Skeletal muscle tissue (tissue), 4 donors: ENCODE measurements around the gene ATOX1. TPM values are rescaled to one million over a fixed set of nuclear protein-coding genes. Genes with fewer than 3 reads are reported as not detected.

Experiments
- H3K27ac ChIP-seq: one replicate; pipeline ENCODE4 v1.7.0; 2013; ENCODE audit warnings: mild to moderate bottlenecking, low read depth, low read length, inconsistent platforms
- H3K27me3 ChIP-seq, 3 donors: one replicate each; pipeline ENCODE4 v1.7.0; 2013; ENCODE audit warnings: low read length in 3 of 3; ENCODE audit not compliant: control insufficient read depth in 3 of 3, insufficient read depth in 3 of 3
- H3K36me3 ChIP-seq, 3 donors: one replicate each; pipeline ENCODE4 v1.7.0; 2013; ENCODE audit warnings: low read length in 3 of 3; ENCODE audit not compliant: control insufficient read depth in 3 of 3, insufficient read depth in 3 of 3
- H3K4me1 ChIP-seq, 3 donors: one replicate each; pipeline ENCODE4 v1.7.0; 2013; ENCODE audit warnings: low read length in 3 of 3, mild to moderate bottlenecking in 3 of 3; ENCODE audit not compliant: control insufficient read depth in 3 of 3, insufficient read depth in 3 of 3
- H3K4me3 ChIP-seq, 3 donors: one replicate each; pipeline ENCODE4 v1.7.0; 2013; ENCODE audit warnings: low read length in 3 of 3
- H3K9ac ChIP-seq, 3 donors: one replicate each; pipeline ENCODE4 v1.7.0; 2013; ENCODE audit warnings: low read length in 3 of 3, mild to moderate bottlenecking in 3 of 3, moderate library complexity in 2 of 3, low read depth in 1 of 3
- H3K9me3 ChIP-seq, 3 donors: one replicate each; pipeline ENCODE4 v1.7.0; 2013; ENCODE audit warnings: low read length in 3 of 3; ENCODE audit not compliant: control insufficient read depth in 3 of 3
- total RNA-seq: library from RNA; depleted of rRNA; stranded (reverse); fragments of >200 nt; gene quantifications from one replicate; pipeline ENCODE4 v1.2.3, GENCODE V29; 2014
- donor health status: Osteomylitis.

ATOX1 gene, protein sequence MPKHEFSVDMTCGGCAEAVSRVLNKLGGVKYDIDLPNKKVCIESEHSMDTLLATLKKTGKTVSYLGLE
- total RNA-seq: 20.4 TPM

DNA sequence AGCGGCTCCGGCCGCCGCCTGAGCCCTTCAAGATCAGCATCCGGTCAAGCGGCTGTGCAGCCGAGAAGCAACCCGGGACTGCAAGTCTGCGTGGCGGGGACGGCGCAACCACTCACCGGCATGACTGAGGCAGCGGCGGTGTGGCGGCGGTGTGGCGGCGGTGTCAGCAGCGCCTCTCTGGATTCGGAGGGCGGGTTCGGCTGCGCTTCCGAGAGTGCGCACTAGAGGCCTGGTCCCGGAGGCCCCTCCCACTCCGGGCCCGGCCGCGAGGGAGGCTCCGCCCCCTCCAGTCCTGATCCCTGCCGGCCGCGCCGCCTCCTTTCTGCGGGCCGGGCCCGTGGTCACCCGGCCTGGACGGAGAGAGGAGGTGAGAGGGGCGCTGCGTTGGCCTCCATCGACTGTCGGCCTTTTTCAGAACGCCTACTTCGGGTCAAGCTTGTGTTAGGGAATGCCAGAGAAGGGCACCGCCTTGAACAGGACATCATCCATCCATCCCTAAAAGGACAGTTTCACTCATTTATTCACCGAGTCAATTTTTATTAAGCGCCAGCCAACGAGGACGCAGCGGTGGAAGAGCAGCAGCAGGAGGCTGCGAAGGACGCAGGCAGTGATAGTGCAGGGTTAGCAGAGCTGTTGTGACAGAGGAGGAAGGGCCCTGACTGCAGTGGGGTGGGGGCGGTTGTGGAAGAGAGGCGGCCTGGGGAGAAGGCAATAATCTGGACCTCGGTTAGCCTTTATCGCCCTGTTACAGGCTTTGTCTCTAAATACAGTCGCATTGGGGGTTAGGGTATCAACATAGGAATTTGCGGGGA is at the start of gene ATOX1:
Gene ATOX1, minus strand, starts transcription at position 202 of the 812 bp plus-strand sequence. Its CDS starts 80 bp downstream, at position 122.
- no peaks in the 10 kb centered on the region for H3K9me3 ChIP-seq
- no peaks in the 10 kb centered on the region for H3K36me3 ChIP-seq
- peak within 1 kb of the TSS; percentile 78 for H3K27ac ChIP-seq
- H3K4me1 ChIP-seq: peaks cover 18 to 31% (median 19%) of the 10 kb centered on the region in 3 donors
- peak within 1 kb of the TSS; percentile 78 to 90 (median 89) for H3K4me3 ChIP-seq
- peak within 1 kb of the TSS; percentile 81 to 93 (median 90) for H3K9ac ChIP-seq
- H3K27me3 ChIP-seq: no peaks in the 10 kb centered on the region

DNA sequence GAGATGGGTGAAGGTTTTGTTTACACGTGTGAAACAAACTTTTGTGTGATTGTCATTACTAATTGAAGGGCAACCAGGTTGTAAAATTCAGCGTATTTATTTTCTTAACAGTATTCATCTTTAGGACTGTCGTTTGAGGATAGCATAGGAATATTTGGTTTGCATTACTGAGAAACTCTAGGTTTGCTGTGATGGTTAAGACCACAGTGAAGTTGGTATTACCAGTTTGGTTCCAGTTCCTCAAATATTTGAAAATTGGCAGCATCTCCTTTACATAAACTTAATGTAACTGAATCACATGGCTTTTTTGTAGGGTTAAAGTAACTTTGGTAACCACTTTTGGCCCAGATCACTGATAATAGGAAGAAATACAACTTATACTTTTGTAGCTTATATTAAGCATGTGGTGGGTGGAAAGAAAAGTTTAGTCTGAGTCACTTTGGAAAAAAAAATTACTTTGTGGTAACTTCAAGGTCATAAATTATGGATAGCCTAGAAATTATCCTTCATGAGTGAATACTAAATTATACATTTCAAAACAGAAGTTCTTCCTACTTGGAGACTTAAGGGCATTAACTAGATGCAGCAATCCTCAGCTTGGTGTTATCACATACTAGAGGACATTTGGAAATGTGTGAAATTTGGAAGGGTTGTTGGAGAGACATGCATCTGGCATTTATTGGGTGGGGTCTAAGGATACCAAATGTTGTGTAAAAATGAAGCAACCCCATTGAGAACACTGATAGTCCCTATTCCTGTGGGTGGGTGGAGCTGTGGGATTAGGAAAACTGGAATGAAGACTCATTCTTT is 47.2 kb upstream of the ATOX1 start:
- H3K9me3 ChIP-seq: no peaks in the 10 kb centered on the region
- H3K27ac ChIP-seq: no peak overlapping the region
- H3K27me3 ChIP-seq: no peaks in the 10 kb centered on the region
- H3K4me1 ChIP-seq: peaks cover 0 to 8% (median 0%) of the 10 kb centered on the region in 3 donors
- no peak overlapping the region for H3K9ac ChIP-seq
- peaks cover 12 to 35% (median 24%) of the 10 kb centered on the region in 3 donors for H3K36me3 ChIP-seq
- H3K4me3 ChIP-seq: no peak overlapping the region

DNA sequence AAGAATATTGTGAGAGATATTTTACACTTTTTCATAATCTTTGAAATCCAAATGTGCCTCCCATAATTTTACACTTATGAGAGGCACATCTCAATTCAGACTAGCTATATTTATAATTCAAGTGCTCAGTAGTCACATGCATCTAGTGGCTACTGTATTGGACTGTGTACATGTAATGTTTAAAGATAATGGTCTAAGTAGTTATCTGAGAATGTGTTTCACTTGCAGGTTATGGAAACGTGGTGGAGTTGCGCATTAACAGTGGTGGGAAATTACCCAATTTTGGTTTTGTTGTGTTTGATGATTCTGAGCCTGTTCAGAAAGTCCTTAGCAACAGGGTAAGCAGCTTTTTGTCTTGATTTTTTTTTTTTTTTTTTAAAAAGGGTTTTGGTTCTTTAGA is 42.1 kb upstream of the ATOX1 start:
- Histone ChIP-seq H3K4me1 (no peaks in the 10 kb centered on the region), H3K36me3 (peaks cover 21 to 62% (median 50%) of the 10 kb centered on the region in 3 donors), H3K9me3 (no peaks in the 10 kb centered on the region), H3K27me3 (no peaks in the 10 kb centered on the region), H3K27ac (no peak overlapping the region), H3K4me3 (no peak overlapping the region), H3K9ac (no peak overlapping the region)

DNA sequence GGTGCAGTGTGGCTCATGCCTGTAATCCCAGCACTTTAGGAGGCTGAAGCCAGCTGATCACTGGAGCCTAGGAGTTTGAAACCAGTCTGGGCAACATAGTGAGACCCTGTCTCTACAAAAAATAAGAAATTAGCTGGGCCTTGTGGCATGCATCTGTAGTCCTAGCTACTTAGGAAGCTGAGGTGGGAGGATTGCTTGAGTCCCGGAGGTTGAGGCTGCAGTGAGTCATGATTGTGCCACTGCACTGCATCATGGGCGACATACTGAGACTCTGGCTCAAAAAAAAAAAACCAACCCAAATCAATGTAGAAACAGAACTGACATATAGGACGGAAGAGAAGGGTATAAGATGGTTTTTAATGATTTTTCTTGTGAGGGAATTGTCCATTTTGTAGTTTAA is 41.0 kb upstream of the ATOX1 start:
- Histone ChIP-seq H3K36me3 (peaks cover 24 to 70% (median 60%) of the 10 kb centered on the region in 3 donors), H3K9me3 (no peaks in the 10 kb centered on the region), H3K27ac (no peak overlapping the region), H3K4me3 (no peak overlapping the region), H3K4me1 (no peaks in the 10 kb centered on the region), H3K9ac (no peak overlapping the region), H3K27me3 (no peaks in the 10 kb centered on the region)

DNA sequence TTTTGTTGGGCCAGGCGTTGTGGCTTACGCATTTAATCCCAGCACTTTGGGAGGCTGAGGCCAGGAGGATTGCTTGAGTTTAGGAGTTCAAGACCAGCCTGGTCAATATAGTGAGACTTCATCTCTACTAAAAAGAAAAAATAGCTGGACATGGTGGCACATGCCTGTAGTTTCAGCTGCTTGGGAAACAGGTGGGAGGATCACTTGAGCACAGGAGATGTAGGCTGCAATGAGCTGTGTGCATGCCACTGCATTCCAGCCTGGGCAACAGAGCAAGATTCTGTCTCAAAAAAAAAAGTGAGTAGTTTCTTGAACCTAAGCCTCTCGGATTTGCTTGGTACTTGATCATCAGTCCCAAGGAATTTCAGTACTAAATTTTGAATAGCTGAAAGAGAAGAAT is 40.2 kb upstream of the ATOX1 start:
- Histone ChIP-seq H3K9me3 (no peaks in the 10 kb centered on the region), H3K9ac (no peak overlapping the region), H3K36me3 (peaks cover 22 to 73% (median 60%) of the 10 kb centered on the region in 3 donors), H3K4me1 (no peaks in the 10 kb centered on the region), H3K27ac (no peak overlapping the region), H3K4me3 (no peak overlapping the region), H3K27me3 (no peaks in the 10 kb centered on the region)

DNA sequence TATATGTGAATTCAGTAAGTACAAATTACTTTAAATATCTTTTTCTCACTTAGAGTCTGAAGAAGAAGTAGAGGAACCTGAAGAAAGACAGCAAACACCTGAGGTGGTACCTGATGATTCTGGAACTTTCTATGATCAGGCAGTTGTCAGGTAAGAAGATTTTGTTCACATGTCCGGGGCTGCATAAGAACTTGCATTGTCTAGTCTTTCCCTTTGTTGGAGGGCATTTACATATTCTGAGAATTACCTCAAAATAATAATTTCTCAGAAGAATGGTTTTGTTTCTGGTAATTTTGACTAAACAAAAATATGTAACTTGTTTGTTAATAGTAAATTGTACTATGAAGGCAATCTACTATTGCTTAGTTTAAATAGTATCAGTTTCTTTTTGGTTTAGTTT is 37.0 kb upstream of the ATOX1 start:
- H3K9ac ChIP-seq: no peak overlapping the region

DNA sequence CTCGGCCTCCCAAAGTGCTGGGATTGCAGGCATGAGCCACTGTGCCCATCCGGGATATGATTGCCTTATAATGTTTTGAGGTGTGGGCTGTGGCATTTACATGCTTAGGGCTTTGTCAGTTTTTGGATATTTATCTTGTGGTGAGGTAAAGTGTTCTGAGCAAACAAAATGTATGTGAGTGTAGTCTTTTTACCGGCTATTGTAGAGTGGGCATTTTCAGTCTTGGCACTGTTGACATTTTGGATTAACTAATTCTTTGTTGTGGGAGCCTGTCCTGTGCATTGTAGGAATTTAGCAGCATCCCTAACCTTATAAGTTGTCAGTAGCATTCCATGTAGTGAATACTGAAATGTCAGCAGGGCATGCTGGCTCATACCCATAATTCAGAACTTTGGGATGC is 34.9 kb upstream of the ATOX1 start:
- Histone ChIP-seq H3K27me3 (no peaks in the 10 kb centered on the region), H3K9ac (no peak overlapping the region), H3K4me3 (no peak overlapping the region), H3K9me3 (no peaks in the 10 kb centered on the region), H3K36me3 (peaks cover 25 to 66% (median 63%) of the 10 kb centered on the region in 3 donors), H3K27ac (no peak overlapping the region), H3K4me1 (no peaks in the 10 kb centered on the region)

More for the DNA sequence above, 37.0 kb upstream of the ATOX1 start:
- Histone ChIP-seq H3K27me3 (no peaks in the 10 kb centered on the region), H3K4me1 (no peaks in the 10 kb centered on the region), H3K27ac (no peak overlapping the region), H3K9me3 (no peaks in the 10 kb centered on the region), H3K36me3 (peaks cover 28 to 74% (median 69%) of the 10 kb centered on the region in 3 donors), H3K4me3 (no peak overlapping the region)

DNA sequence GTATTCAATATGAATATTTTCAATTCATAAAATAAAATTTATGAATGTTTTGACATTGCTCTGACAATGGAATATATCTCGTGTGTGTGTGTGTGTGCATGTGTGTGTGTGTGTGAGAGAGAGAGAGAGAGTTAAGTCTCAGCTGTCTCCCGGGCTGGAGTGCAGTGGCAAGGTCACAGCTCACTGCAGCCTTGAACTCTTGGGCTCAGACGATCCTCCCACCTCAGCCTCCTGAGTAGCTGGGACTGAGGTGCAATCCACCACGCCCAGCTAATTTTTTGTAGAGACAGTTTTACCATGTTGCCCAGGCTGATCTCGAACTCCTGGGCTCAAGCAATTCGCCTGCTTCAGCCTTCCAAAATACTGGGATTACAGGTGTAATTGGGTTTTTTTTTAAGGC is 29.4 kb upstream of the ATOX1 start:
- no peak overlapping the region for H3K4me3 ChIP-seq
- H3K27me3 ChIP-seq: no peaks in the 10 kb centered on the region
- no peak overlapping the region for H3K27ac ChIP-seq
- no peak overlapping the region for H3K9ac ChIP-seq
- H3K36me3 ChIP-seq: peaks cover 20 to 41% (median 29%) of the 10 kb centered on the region in 3 donors
- H3K4me1 ChIP-seq: peaks cover 3 to 7% (median 3%) of the 10 kb centered on the region in 3 donors
- no peaks in the 10 kb centered on the region for H3K9me3 ChIP-seq

DNA sequence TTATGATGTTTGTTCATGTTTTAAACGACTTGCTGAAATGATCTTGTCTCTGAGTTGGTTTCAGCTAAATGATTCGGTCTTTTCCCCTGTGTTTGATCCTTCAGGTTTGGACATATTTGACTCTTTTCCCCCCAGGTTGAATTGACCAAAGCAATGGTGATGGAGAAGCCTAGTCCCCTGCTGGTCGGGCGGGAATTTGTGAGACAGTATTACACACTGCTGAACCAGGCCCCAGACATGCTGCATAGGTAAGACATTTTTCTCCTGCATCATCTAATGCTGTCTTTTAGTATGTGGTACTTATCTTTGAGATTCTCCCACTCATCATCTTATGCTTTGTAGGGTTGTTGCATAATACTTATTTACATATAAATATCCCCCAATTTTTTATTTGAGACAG is 28.0 kb upstream of the ATOX1 start:
- H3K9me3 ChIP-seq: no peaks in the 10 kb centered on the region
- H3K4me3 ChIP-seq: no peak overlapping the region
- H3K36me3 ChIP-seq: peaks cover 12 to 28% (median 18%) of the 10 kb centered on the region in 3 donors
- peaks cover 3 to 12% (median 4%) of the 10 kb centered on the region in 3 donors for H3K4me1 ChIP-seq
- H3K9ac ChIP-seq: no peak overlapping the region
- no peak overlapping the region for H3K27ac ChIP-seq
- no peaks in the 10 kb centered on the region for H3K27me3 ChIP-seq
